HG02588 (cell line): ENCODE data around the gene TMC2.
A peak's percentile ranks its signal among the peaks of the same experiment; 100 is the strongest.

ENCODE experiments used
- ATAC-seq: cut with Tn5 transposase; IDR thresholded peaks from one replicate; pipeline ENCODE4 v1.9.1; 2021; ENCODE audit warnings: mild to moderate bottlenecking, moderate library complexity; ENCODE audit not compliant: unreplicated experiment

The TMC2 gene

GRCh38 chr20:2619961-2620595, 83.7 kb downstream of the TMC2 start:
- ATAC-seq, result no peak

GRCh38 chr20:2624190-2624589, 87.8 kb downstream of the TMC2 start:
- no peak for ATAC-seq

- no peak for ATAC-seq
These were observed 88.7 kb downstream of the TMC2 start for GRCh38 chr20:2625062-2625461.

- ATAC-seq, result no peak
These were observed 90.6 kb downstream of the TMC2 start for GRCh38 chr20:2626853-2627541.

- ATAC-seq, result no peak
These were observed 94.9 kb downstream of the TMC2 start for GRCh38 chr20:2631228-2631627.

GRCh38 chr20:2633381-2633780, 97.0 kb downstream of the TMC2 start:
- no peak for ATAC-seq

GRCh38 chr20:2637246-2637645, 100.9 kb downstream of the TMC2 start:
- ATAC-seq, result no peak

- ATAC-seq, result no peak
These were observed 103.9 kb downstream of the TMC2 start for GRCh38 chr20:2640260-2640659.

- no peak for ATAC-seq
These were observed 104.5 kb downstream of the TMC2 start for GRCh38 chr20:2640899-2641298.

- ATAC-seq, result no peak
These were observed 107.3 kb downstream of the TMC2 start for GRCh38 chr20:2643708-2644107.

- peak; percentile 83 for ATAC-seq
These were observed 115.7 kb downstream of the TMC2 start, which contains the start of gene NOP56 for GRCh38 chr20:2651772-2652723. NOP56 (plus strand) TSS chr20:2652632; CDS start chr20:2652661, 29 bp downstream.

- peak; percentile 38 for ATAC-seq
These were observed 116.6 kb downstream of the TMC2 start for GRCh38 chr20:2652724-2653555.

- ATAC-seq, result no peak
These were observed 117.4 kb downstream of the TMC2 start for GRCh38 chr20:2653556-2654383.

GRCh38 chr20:2654384-2654822, 118.0 kb downstream of the TMC2 start:
- ATAC-seq, result no peak

GRCh38 chr20:2654831-2655230, 118.5 kb downstream of the TMC2 start:
- no peak for ATAC-seq

- no peak for ATAC-seq
These were observed 119.2 kb downstream of the TMC2 start for GRCh38 chr20:2655331-2656116.

GRCh38 chr20:2656471-2657117, 120.2 kb downstream of the TMC2 start:
- no peak for ATAC-seq

- ATAC-seq, result no peak
These were observed 120.9 kb downstream of the TMC2 start for GRCh38 chr20:2657241-2657640.
